GM18499 (cell line): ENCODE data around the gene ADCY9.
"Not testable (repeated sequence)": the region's sequence is repeated elsewhere in the genome, so short reads cannot be mapped to it uniquely, and the experiment has no call there.

Experiments
- ATAC-seq: cut with Tn5 transposase; IDR thresholded peaks from one replicate; pipeline ENCODE4 v1.9.1; 2021; ENCODE audit warnings: moderate number of reproducible peaks; ENCODE audit not compliant: insufficient read depth, unreplicated experiment

ADCY9 gene

DNA sequence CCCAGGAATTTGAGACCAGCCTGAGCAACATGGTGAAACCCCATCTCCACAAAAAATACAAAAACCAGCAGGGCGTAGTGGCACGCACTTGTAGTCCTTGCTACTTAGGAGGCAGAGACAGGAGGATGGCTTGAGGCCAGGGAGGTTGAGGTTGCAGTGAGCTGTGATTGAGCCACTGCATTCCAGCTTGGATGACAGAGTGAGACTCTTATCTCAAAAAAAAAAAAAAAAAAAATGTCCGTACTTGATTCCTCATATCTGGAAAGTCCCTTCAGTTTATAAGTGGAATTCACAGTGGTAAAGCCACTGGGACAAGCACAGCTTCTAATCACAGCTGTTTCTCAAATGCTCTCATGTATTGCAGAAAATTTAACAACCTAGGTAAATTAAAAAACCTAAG lies 157.1 kb downstream of the ADCY9 start:
- no peak for ATAC-seq

DNA sequence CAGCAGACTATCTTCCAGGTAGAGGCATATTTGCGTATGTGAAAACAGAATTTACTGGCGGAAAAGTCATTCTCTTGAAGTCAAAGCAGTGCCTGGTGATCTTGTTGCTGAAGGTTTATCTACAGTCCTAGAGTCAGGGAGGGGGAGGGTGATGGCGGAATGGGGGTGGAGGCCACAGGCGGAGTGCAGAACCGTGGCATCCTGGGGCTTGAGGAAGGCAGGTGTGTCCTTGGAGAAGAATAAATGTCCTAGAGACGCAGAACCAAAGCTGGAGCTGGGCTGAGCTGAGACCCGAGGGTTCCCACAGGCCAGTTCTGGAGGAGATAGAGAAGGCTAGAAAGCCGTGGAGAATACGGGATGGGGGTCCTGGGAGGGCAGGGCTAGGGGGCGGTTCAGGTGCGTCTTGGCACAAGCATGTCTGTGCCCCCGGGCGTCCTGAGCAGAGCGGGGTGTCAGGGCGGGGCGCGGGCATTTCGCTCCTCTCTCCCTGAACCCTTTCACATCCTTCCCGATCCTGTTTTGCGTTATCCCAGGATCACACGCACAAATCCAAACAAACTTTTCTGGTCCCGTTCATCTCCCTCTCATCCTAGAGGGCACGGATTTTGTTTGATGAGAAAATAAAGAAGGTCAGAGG lies 158.8 kb downstream of the ADCY9 start:
- ATAC-seq, result no peak

DNA sequence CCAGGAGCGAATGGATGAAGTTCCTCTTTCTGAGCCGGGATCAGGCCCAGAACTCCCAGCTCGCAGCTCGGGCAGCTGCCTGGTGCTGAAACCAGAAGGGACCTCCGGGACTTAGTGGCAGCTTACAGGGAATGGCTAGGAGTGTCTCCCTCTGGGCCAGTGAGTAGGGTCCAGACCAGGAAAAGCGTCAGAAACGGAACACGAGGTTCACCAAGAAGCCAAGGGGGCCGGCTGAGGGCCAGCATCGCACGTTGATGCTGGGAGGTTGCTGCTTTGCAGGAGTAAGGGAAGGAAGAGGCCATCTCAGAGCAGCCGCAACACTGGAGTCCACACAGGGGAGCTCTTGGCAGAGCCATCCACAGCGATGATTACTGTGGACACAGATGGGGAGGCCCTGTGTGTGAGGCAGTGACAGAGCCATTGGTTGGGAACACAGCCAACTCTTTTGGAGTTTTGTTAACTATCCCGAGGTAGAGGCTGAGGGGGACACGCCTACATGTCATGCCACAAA lies 161.8 kb downstream of the ADCY9 start:
- ATAC-seq, result no peak

DNA sequence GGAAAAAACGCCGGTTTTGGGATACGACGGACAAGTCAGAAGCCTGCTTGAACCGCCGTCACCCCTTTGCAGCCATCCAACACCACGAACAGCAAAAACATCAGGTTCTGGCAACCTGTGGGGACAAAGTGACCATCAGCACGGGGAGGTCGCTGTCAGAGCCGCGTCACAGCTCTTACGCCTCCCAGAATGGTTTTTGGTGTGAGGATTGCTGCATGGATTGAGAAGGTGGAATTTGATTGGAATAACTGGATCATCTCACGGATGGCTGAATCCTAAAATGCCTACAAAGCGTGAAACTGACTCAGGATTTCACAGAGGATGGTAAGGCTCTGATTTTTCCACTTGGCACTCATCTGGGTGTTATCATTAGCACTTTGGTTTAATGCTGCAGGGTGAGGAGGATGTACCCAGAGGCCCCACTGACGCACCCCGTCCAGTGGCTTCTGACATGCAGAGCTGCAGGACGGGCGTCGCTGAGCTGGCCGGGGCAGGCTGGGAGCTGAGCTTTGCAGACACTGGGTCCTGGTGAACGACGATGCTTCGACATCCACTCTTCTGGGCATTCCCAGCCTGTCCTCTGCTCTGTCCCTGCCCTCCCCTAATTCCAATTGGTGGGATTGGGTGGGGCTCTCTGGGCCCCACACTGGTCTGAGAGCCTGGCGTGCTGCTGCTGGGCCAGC lies 162.4 kb downstream of the ADCY9 start:
- no peak for ATAC-seq

DNA sequence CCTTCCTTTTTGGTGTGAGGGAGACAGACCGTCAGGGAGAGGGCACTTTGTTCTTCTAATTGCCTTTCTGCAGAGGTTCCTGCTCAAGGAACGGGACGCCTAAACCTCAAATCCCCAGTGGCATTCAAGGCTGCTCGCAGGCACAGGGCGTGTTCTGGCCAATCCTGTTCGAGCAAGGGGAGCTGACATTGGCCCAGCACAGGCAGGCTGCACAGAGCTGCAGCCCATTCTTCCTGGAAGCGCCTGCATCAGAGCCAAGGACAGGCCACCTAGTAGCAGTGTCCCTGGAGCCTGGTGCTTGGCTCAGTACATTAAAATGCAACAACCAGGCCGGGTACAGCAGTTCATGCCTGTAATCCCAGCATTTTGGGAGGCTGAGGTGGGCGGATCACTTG lies 163.5 kb downstream of the ADCY9 start:
- no peak for ATAC-seq

DNA sequence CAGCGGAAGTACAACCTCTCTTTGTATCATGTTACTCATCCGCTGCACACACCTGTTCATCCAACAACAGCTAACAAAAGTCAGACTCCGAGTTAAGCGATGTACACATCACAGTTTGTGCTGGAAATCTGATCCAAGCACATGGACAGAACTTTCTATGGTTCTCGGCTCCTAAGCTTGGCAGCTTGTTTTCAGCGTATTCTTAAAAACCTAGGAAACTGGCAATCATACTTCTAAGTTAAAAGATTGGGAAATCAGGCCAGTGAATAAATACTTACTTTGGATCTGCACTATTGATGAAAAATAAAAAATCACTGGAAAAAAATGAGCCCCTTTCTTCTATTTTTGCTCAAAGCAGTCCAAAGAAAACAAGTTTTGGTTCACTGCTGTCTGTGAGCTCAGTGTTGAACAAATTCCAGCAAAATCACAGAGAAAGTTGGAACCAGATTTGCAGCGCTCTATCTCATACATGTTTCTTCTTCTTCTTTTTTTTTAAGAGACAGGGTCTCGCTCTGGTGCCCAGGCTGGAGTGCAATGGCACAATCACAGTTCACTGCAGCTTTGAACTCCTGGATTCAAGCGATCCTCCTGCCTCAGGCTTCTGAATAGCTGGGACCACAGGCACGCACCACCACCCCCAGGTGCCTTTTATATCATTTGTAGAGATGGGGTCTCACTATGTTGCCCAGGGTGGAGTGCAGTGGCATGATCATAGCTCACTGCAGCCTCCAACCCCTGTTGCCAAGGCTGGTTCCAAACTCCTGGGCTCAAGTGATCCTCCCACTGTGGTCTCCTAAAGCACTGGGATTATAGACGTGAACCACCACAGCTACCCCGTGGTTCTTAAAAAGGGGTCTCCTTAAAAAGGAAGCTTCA lies 164.1 kb downstream of the ADCY9 start:
- no peak for ATAC-seq

DNA sequence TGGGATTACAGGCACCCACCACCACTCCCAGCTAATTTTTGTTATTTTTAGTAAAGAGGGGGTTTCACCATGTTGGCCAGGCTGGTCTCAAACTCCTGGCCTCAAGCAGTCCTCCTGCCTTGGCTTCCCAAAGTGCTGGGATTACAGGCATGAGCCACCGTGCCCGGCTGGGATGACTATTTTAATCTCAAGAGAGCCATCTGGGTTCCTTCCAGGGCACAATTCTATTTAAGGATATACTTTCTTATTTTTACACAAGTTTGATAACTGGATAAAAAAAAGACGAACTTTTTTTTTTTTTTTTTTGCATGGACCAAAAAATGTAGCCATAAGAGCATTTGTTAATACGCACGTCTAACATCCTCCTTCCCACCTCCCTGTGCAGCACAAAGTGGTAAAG lies 164.9 kb downstream of the ADCY9 start:
- not testable (repeated sequence) for ATAC-seq

DNA sequence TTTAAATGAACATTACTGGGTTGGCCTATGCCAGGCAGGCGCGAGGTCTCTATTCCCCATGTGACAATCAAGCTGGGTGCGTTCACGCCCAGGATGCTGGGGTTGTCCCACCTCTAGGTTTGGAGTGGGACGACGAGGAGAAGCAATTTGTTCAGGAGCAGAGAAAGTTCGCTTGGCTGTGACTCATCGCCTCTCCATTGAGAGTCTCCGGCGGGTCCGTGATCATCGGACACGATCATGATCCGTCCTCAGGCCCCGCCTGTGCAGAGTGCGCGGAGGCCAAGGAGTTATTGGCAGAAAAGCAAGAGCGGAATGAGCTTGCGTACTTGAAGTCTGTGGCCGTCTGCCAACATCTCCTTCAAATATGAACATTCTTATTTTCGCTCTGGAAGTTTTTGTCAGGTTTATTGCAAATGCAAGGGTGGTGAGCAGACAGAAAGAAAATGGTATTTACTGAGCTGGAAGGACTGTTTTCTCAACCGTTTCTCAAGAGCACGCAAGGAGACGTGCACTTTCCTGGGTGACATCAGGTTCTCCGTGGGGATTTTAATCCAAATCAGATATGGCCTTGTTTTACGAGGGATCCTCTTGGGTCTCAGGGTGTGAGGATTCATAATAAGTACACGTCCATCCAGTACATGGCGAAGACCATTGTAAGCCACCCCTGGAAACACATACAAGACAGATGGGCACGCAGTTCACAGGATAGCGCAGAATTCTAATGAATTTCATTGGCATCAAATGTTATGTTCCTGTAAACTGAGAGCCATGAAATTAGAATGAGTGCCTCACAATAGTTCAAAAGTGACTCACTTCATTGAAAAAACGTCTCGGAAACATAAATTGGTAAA lies 165.7 kb downstream of the ADCY9 start:
- no peak for ATAC-seq

DNA sequence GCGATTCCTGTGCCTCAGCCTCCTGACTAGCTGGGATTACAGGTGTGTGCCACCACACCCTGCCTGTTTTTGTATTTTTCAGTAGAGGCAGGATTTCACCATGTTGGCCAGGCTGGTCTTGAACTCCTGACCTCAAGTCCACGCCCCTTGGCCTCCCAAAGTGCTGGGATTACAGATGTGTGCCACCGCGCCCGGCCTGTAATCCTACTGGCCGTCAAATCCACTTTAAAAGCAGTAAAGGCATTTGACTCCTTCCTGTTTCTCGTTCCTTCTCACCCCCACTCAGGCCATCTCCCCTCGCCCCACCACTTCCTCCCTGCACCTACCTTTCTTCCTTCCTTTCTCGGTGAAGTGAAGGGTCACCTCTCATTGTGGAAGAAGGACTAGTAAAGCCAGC lies 166.3 kb downstream of the ADCY9 start:
- no peak for ATAC-seq

DNA sequence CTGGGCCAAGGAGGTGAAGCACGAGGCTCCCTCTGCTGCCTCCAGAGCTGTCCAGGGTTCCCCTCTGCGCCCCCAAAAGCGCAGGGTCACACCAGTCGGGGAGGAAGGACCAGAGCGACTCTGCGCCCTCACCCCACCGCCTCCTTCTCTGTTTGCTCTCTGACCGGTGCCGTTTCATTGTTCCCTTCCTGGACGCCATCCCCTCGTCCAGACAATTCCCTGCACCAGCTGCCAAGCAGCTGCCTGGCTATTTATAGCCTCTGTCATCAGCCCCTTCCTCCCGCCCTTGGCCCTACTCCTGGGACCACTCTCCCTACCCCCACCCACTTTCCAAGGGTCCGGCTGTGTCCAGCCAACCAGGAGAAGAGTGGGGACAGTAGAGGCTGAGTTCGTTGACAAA lies 167.0 kb downstream of the ADCY9 start:
- ATAC-seq, result no peak

DNA sequence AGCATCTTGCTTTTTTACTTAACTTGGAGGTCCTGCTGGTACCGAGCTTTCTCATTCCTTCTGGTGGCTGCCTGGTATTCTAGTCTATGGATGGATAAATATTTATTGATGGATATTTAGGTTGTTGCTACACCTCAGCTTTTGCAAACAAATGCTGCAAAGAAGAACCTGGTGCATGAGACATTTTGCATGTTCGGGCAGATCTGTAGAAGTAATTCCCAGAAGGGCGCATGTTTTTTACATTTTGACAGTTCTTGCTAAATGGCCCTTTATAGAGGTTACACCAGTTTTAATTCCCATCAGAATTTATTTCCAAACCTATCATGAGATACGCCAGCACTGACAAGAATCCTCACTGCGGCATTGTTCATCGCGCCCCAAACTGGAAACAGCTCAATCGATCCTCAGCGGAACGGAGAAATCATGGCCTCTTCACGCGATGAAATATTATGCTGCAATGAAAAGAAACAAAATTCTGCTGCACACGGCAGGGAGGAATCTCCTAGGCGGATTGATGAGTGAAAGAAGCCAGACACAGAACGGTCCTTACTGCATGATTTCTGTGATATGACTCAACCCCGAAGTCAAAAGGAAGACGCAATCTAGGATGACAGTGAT lies 167.8 kb downstream of the ADCY9 start:
- no peak for ATAC-seq

DNA sequence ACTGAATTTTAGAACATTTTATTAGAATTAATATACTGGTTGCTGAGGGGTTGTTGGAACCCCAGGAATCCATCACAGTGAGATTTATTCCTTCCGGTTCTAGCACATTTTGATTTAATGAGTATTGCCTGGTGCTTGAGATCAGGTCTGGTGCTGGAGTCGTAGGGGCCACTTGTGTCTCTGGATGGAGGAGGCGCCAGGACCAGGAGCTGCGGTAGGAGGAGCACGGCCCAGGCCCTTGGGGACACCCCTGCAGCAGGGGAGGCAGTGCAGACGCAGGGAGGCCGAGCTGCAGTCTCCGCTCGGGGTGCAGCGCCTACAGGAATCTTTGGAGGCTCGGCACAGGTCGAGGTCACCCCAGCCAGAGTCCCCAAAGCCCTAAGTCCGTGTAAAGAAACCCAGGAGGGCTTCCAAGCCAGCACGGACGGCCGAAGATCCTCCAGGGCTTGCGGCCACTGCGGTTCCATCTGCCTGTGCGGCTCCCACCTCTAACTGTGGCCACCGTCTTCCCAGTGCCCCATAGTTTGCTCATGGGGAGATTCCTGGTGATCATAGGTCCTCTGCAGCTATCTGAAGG lies 169.6 kb downstream of the ADCY9 start:
- ATAC-seq, result no peak

DNA sequence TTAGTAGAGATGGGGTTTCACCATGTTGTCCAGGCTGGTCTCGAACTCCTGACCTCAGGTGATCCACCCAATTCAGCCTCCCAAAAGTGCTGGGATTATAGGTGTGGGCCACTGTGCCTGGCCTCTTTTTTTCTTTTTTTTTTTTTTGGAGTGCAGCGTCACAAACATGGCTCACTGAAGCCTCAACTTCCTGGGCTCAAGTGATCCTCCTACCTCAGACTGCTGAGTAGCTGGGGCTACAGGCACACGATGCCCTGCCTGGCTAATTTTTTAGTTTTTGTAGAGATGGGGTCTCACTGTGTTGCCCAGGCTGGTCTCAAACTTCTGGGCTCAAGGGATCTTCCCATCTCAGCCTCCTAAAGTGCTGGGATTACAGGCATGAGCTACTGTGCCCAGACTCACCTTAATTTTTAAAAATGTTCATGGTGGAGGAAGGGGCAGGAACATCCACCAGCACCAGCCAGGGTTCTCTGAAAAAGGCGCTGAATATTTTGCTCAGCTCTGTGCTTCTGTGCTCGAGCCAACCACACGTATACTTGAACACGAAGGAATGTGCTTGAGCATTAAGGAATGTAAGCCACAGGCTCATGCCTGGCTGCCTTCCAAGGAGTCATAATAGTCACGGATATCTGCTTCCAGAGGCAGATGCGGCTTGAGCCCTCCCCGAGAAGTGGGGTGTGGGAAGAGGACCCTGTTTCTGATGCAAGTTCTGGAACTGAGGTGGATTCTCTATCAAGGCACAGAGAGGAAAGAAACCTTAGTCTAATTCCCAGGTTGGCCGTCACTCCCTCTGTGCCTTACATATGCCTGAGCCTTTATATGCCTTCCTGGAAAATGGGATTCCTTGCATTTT lies 170.3 kb downstream of the ADCY9 start:
- no peak for ATAC-seq

DNA sequence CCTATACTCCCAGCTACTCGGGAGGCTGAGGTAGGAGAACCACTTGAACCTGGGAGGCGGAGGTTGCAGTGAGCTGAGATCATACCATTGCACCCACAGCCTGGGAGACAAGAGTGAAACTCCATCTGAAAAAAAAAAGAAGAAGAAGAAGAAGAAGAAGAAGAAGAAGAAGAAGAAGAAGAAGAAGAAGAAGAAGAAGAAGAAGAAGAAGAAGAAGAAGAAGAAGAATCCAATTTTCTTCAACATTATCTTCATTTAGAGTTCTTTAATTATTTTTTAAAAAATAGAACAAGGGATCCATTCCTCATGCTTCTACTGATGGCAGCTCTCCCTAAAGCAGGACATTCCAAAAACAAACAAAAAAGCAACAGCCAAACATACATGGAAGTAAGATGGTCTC lies 171.8 kb downstream of the ADCY9 start:
- ATAC-seq, result not testable (repeated sequence)

DNA sequence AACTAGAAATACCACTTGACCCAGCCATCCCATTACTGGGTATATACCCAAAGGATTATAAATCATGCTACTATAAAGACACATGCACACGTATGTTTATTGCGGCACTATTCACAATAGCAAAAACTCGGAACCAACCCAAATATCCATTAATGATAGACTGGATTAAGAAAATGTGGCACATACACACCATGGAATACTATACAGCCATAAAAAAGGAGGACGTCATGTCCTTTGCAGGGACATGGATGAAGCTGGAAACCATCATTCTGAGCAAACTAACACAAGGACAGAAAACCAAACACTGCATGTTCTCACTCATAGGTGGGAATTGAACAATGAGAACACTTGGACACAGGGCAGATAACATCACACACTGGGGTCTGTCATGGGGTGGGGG lies 174.1 kb downstream of the ADCY9 start:
- not testable (repeated sequence) for ATAC-seq

DNA sequence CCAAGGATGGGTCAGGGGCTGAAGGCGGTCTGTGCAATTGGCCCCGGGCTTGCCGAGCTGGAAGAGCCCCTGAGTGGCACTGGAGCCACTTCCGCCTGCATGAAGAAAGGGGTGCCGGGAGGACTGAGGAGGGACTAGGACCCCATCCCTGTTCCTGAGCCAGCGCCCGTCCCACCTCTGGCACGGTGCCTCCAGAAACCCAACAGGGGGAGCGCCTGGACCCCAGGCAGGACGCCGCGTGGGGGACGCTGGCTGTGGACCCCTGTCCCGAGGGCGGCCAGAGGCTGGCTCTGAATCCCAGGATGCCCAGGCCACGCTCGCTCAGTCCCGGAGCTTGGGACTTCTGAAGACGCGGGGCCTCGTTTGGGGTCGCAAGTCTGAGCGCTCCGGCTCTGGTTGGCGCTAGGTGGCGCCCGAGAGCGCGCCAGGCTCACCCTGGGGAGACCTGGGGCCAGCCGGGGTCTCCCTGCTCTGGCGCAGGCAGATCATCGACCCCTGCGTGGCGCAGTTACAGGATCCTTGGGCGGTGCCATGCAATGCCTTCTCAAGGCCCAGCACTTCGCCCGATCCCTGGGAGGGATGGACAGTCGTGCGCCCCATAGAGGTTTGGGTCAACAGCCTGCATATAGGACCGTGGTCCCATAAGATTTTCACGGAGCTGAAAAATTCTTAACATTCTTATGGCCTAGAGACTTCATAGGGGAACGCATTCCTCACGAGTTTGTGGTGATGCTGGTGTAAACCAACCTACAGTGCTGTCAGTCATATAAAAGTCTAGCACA lies 177.2 kb downstream of the ADCY9 start:
- no peak for ATAC-seq

DNA sequence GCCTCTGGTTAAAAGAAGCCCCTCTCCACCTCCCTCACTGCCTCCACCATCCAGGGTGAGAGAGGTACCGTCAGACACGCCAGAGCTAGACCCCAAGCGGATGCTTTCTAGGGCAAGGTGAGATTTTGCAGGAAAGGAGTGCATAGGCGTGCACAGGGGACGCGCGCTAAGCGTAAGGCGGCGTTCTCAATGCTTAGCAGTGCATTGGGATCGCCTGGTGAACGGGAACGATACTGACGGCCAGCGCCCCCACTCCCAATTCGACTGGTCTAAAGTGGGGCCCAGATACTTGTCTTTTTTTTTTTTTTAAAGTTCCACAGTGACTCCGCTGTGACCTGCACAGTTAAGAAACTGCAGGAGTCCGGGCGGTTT lies 177.8 kb downstream of the ADCY9 start:
- ATAC-seq, result no peak
